HepG2 (cell line): ENCODE measurements around the gene BCO2. TPM values are rescaled to one million over a fixed set of nuclear protein-coding genes. Genes with fewer than 3 reads are reported as not detected.

ENCODE experiments used
- AHDC1 ChIP-seq: sonication (generic); formaldehyde crosslinking; IDR thresholded peaks from 2 replicates; pipeline ENCODE4 v1.5.1; 2020; ENCODE audit warnings: mild to moderate bottlenecking, missing genetic modification reagents, borderline replicate concordance
- ARNTL ChIP-seq: sonication (generic); formaldehyde crosslinking; IDR thresholded peaks from 2 replicates; pipeline ENCODE4 v1.4.0; 2020; ENCODE audit warnings: mild to moderate bottlenecking, missing genetic modification reagents
- CBFB ChIP-seq: sonication (generic); formaldehyde crosslinking; IDR thresholded peaks from 2 replicates; pipeline ENCODE4 v1.4.0; 2020; ENCODE audit warnings: missing genetic modification reagents
- FOSL2 ChIP-seq: sonication (generic); formaldehyde crosslinking; IDR thresholded peaks from 2 replicates; pipeline ENCODE4 v1.4.0; 2020; ENCODE audit warnings: missing genetic modification reagents
- FOXO4 ChIP-seq: sonication (generic); formaldehyde crosslinking; conservative IDR thresholded peaks from 2 replicates; pipeline ENCODE4 v1.8.1; 2023; ENCODE audit warnings: missing genetic modification reagents
- JUN ChIP-seq: sonication (generic); formaldehyde crosslinking; IDR thresholded peaks from 2 replicates; pipeline ENCODE4 v1.4.0; 2020; ENCODE audit warnings: mild to moderate bottlenecking, missing genetic modification reagents
- PRMT3 ChIP-seq: sonication (generic); formaldehyde crosslinking; IDR thresholded peaks from 2 replicates; pipeline ENCODE4 v1.8.1; 2022; ENCODE audit warnings: low read depth, mild to moderate bottlenecking, moderate library complexity, missing genetic modification reagents, borderline replicate concordance
- RXRB ChIP-seq: IDR thresholded peaks from 2 replicates; pipeline ENCODE4 v1.6.1; 2016; ENCODE audit warnings: borderline replicate concordance, missing genetic modification reagents, missing compliant biosample characterization
- SRY ChIP-seq: sonication (generic); formaldehyde crosslinking; IDR thresholded peaks from 2 replicates; pipeline ENCODE4 v1.8.0; 2022; ENCODE audit warnings: mild to moderate bottlenecking, missing genetic modification reagents
- ZHX2 ChIP-seq, 2 experiments: sonication (generic) in 1 of 2; formaldehyde crosslinking in 1 of 2; IDR thresholded peaks; 2 replicates each; pipeline versions ENCODE4 v1.6.1 to v1.9.0; 2014 to 2022; ENCODE audit warnings: antibody characterized with exemption in 1 of 2, borderline replicate concordance in 1 of 2, inconsistent platforms in 1 of 2, low read depth in 1 of 2, missing genetic modification reagents in 1 of 2
- ZKSCAN5 ChIP-seq: sonication (generic); formaldehyde crosslinking; IDR thresholded peaks from 2 replicates; pipeline ENCODE4 v1.5.1; 2020; ENCODE audit warnings: mild to moderate bottlenecking, missing genetic modification reagents
- ZNF543 ChIP-seq: sonication (generic); formaldehyde crosslinking; IDR thresholded peaks from 2 replicates; pipeline ENCODE4 v1.4.0; 2020; ENCODE audit warnings: mild to moderate bottlenecking, missing genetic modification reagents
- ZNF605 ChIP-seq: sonication (generic); formaldehyde crosslinking; IDR thresholded peaks from 2 replicates; pipeline ENCODE4 v1.8.0; 2022; ENCODE audit warnings: mild to moderate bottlenecking, missing genetic modification reagents
- ZNF616 ChIP-seq: sonication (generic); formaldehyde crosslinking; IDR thresholded peaks from 2 replicates; pipeline ENCODE4 v1.5.0; 2020; ENCODE audit warnings: low read depth, mild to moderate bottlenecking, missing genetic modification reagents
- ZNF816 ChIP-seq: sonication (generic); formaldehyde crosslinking; IDR thresholded peaks from 2 replicates; pipeline ENCODE4 v1.8.0; 2022; ENCODE audit warnings: missing genetic modification reagents, mild to moderate bottlenecking, borderline replicate concordance
- polyA plus RNA-seq, 8 experiments: library from polyadenylated mRNA; depleted of rRNA in 3 of 8; stranded (reverse) in 7 of 8; unstranded in 1 of 8; fragments of >200 nt; fragmentation: Illumina TruSeq in 4 of 8; extraction: Trizol in 4 of 8; gene quantifications; 2 replicates each; pipeline versions ENCODE4 v1.2.1 to v1.2.3, GENCODE V29; 2011 to 2016; ENCODE audit warnings: low read depth in 4 of 8, missing spikeins in 1 of 8, mixed read lengths in 1 of 8; ENCODE audit not compliant: insufficient read depth in 1 of 8
- total RNA-seq, 5 experiments: library from RNA; depleted of rRNA; stranded (reverse); fragments of >200 nt; fragmentation: Illumina TruSeq; extraction: Trizol; gene quantifications; 2 replicates each; pipeline ENCODE4 v1.2.3, GENCODE V29; 2016; ENCODE audit warnings: low read depth in 1 of 5

BCO2 gene
- total and polyA plus RNA-seq, 2 of the 13 experiments (the other 11 are each of a cell fraction or from before 2014, with no cell fraction given) = 0.38 to 0.58 TPM

GRCh38 chr11:112226062-112226830, 50.9 kb downstream of the BCO2 start, which contains the start of gene PTS (continued):
- TF ChIP-seq ZHX2 (IDR thresholded peaks at IDR 0.05; ENCODE audit: low read depth) (peak; percentile 25; the same call in 1 of the 2 replicates), ZHX2 (CRISPR knock-in tag; IDR thresholded peaks at IDR 0.05; ENCODE audit: borderline replicate concordance) (no peak), FOSL2 (CRISPR knock-in tag) (no peak; the same call in none of the 2 replicates), RXRB (CRISPR knock-in tag) (0 out of 2 replicates have a peak, but pooled peaks have one; percentile 24), JUN (CRISPR knock-in tag) (no peak), ZNF605 (CRISPR knock-in tag) (peak; percentile 31; the same call in 1 of the 2 replicates), CBFB (CRISPR knock-in tag) (0 out of 2 replicates have a peak, but pooled peaks have one; percentile 51), SRY (peak; percentile 88), ZNF616 (CRISPR knock-in tag) (peak; percentile 59; the same call in 1 of the 2 replicates), PRMT3 (no peak), ZKSCAN5 (CRISPR knock-in tag) (no peak), ZNF816 (0 out of 2 replicates have a peak, but pooled peaks have one; percentile 37), ARNTL (CRISPR knock-in tag) (peak; percentile 27; the same call in 1 of the 2 replicates), FOXO4 (CRISPR knock-in tag) (0 out of 2 replicates have a peak, but pooled peaks have one; percentile 71), AHDC1 (0 out of 2 replicates have a peak, but pooled peaks have one; percentile 22), ZNF543 (CRISPR knock-in tag) (peak; percentile 51; the same call in 1 of the 2 replicates)
